ENCODE results near the gene COL18A1. TPM values are rescaled to one million over a fixed set of nuclear protein-coding genes. Genes with fewer than 3 reads are reported as not detected.
"Not testable (repeated sequence)": the region's sequence is repeated elsewhere in the genome, so short reads cannot be mapped to it uniquely, and the experiment has no call there.

Gene COL18A1
- total RNA-seq, 1 experiment from 2014 or later: 353 TPM

- in situ Hi-C loops (cut with HindIII; ENCODE audit: low sequenced_read_pairs): no loop called here
These were observed 29.1 kb downstream of the COL18A1 start for GRCh38 chr21:45433911-45434644.

GRCh38 chr21:45434645-45435217 lies 29.8 kb downstream of the COL18A1 start:
- in situ Hi-C loops (cut with HindIII; ENCODE audit: low sequenced_read_pairs): no loop called here
- DNase-seq (ENCODE audit: low spot score): no peak

More at GRCh38 chr21:45433911-45434644, 29.1 kb downstream of the COL18A1 start:
- no peak for DNase-seq (ENCODE audit: low spot score)

GRCh38 chr21:45435405-45435981 lies 30.5 kb downstream of the COL18A1 start:
- in situ Hi-C loops (cut with HindIII; ENCODE audit: low sequenced_read_pairs): no loop called here
- DNase-seq (ENCODE audit: low spot score): no peak

- DNase-seq (ENCODE audit: low spot score): no peak
- in situ Hi-C loops (cut with HindIII; ENCODE audit: low sequenced_read_pairs): no loop called here
These were observed 31.5 kb downstream of the COL18A1 start for GRCh38 chr21:45436351-45437065.

- DNase-seq (ENCODE audit: low spot score); in situ Hi-C loops (cut with HindIII; ENCODE audit: low sequenced_read_pairs): not testable (repeated sequence)
These were observed 32.9 kb downstream of the COL18A1 start for GRCh38 chr21:45437844-45438243.

GRCh38 chr21:45438391-45439145 lies 33.6 kb downstream of the COL18A1 start:
- in situ Hi-C loops (cut with HindIII; ENCODE audit: low sequenced_read_pairs): no loop called here
- DNase-seq (ENCODE audit: low spot score): no peak

GRCh38 chr21:45439161-45439872 lies 34.4 kb downstream of the COL18A1 start:
- in situ Hi-C loops (cut with HindIII; ENCODE audit: low sequenced_read_pairs): no loop called here
- DNase-seq (ENCODE audit: low spot score): peak; percentile 75

GRCh38 chr21:45439901-45440461 lies 35.0 kb downstream of the COL18A1 start:
- in situ Hi-C loops (cut with HindIII; ENCODE audit: low sequenced_read_pairs): no loop called here
- DNase-seq (ENCODE audit: low spot score): no peak

- in situ Hi-C loops (cut with HindIII; ENCODE audit: low sequenced_read_pairs): no loop called here
- DNase-seq (ENCODE audit: low spot score): no peak
These were observed 35.9 kb downstream of the COL18A1 start for GRCh38 chr21:45440736-45441350.

GRCh38 chr21:45441431-45442255 lies 36.7 kb downstream of the COL18A1 start:
- DNase-seq (ENCODE audit: low spot score): no peak
- in situ Hi-C loops (cut with HindIII; ENCODE audit: low sequenced_read_pairs): no loop called here

- in situ Hi-C loops (cut with HindIII; ENCODE audit: low sequenced_read_pairs): no loop called here
- no peak for DNase-seq (ENCODE audit: low spot score)
These were observed 37.3 kb downstream of the COL18A1 start for GRCh38 chr21:45442276-45442675.

- DNase-seq (ENCODE audit: low spot score); in situ Hi-C loops (cut with HindIII; ENCODE audit: low sequenced_read_pairs): not testable (repeated sequence)
These were observed 38.0 kb downstream of the COL18A1 start for GRCh38 chr21:45442686-45443594.

- DNase-seq (ENCODE audit: low spot score): no peak
- in situ Hi-C loops (cut with HindIII; ENCODE audit: low sequenced_read_pairs): no loop called here
These were observed 38.7 kb downstream of the COL18A1 start for GRCh38 chr21:45443595-45444181.

GRCh38 chr21:45444385-45444784 lies 39.4 kb downstream of the COL18A1 start:
- in situ Hi-C loops (cut with HindIII; ENCODE audit: low sequenced_read_pairs): no loop called here
- no peak for DNase-seq (ENCODE audit: low spot score)

GRCh38 chr21:45445369-45445768 lies 40.4 kb downstream of the COL18A1 start:
- DNase-seq (ENCODE audit: low spot score): no peak
- in situ Hi-C loops (cut with HindIII; ENCODE audit: low sequenced_read_pairs): no loop called here

GRCh38 chr21:45447821-45448220 lies 42.9 kb downstream of the COL18A1 start:
- DNase-seq (ENCODE audit: low spot score): no peak
- in situ Hi-C loops (cut with HindIII; ENCODE audit: low sequenced_read_pairs): no loop called here
